HG02973 (cell line): ENCODE results near the gene GABPB1.

Experiments
- ATAC-seq: cut with Tn5 transposase; IDR thresholded peaks from one replicate; pipeline ENCODE4 v1.9.1; 2021; ENCODE audit warnings: moderate library complexity; ENCODE audit not compliant: unreplicated experiment

The GABPB1 gene

DNA sequence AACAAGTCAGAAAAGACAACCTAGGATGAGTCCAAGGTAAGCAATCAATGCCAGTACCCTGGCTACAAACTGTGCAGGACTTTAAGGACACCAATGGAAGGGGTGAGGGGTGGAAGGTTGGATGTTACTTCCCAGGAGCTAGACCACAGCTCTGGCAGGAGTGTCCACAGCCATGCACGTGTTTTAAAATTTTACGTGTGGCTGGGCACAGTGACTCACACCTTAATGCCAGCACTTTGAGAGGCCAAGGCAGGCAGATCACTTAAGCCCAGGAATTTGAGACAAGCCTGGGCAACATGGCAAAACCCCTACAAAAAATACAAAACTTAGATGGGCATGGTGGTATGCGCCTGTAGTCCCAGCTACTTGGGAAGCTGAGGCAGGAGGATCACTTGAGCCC is 74.7 kb downstream of the GABPB1 start:
- ATAC-seq, result no peak

DNA sequence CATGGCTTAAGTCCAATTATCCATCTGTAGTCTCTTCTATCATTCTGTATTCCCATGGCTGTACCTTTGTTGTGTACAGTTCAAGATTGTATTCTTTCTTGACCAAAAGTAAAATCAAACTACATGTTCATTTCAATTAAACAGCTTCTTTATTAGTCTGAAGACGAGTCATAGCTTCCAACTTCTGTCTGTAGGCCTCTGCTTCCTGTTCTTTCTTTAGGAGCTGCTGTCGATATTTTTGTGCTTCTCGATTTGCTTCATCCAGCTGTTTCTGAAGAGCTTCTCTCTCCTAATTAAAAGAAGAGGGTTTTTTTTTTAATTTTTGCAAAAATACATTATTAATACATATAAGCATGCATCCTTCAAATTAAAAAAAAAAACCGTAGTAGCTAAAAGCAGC is 76.5 kb downstream of the GABPB1 start:
- ATAC-seq, result no peak

DNA sequence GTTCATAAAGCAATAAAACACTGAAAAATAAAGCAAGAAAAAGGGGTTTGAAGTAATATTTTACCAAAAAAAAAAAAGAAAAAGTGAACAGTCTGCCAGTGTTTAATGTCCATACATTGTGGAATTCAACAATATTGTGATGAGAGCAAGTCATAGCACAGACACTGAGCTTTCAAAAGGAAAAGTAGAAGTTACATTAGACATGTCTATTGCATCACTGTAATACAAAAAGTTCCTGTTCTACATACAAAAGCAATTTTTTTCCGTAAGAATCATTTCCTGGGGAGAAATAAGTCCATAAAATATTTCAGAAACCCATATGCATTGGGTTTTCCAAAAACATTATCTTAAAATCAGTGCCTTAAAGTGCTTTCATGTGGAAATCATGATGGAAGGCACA is 77.6 kb downstream of the GABPB1 start:
- no peak for ATAC-seq

DNA sequence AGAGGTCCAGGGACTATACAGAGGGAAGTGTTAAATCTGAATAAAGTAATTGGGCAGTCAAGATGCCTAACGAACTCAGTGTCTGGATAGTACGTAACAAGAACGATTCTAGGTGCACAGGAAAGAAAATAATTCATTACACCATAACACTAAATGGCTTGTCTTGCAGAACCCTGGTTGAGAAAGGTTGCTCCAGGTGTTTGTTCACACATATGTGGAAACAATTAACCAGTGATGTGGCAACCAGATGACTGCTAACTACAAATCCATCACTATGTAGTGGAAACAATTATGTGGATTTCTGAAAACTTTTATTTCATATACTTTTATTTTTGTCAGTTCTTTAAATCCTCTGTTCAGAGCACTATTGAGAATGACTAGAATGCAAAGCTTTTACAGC is 79.1 kb downstream of the GABPB1 start:
- no peak for ATAC-seq

- ATAC-seq, result no peak
Observed at GRCh38 chr15:50275091-50275490, 79.9 kb downstream of the GABPB1 start.

DNA sequence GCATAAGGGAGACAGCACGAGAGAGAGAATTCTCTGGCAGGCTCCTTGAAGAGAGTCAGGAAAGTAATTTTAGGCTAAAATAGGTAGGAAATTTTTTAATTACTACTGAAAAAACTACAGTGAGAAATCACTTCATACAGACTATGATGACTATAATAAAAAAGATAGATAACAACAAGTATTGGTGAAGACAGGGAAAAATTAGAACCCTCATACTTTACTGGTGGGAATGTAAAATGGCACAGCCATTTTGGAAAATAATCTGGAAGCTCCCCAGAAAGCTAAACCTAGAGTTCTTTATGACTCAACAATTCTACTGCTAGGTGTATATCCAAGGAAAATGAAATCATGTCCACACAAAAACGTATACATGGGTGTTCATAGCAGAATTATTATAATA is 87.4 kb downstream of the GABPB1 start:
- ATAC-seq, result no peak

- ATAC-seq, result no peak
Observed at GRCh38 chr15:50265620-50266019, 89.4 kb downstream of the GABPB1 start, which contains the start of gene HDC. Gene HDC, minus strand, starts transcription at chr15:50265726. Its CDS starts 103 bp downstream, at chr15:50265623.

GRCh38 chr15:50262533-50262932 is 92.5 kb downstream of the GABPB1 start:
- ATAC-seq, result no peak

GRCh38 chr15:50261981-50262380 is 93.0 kb downstream of the GABPB1 start:
- no peak for ATAC-seq

DNA sequence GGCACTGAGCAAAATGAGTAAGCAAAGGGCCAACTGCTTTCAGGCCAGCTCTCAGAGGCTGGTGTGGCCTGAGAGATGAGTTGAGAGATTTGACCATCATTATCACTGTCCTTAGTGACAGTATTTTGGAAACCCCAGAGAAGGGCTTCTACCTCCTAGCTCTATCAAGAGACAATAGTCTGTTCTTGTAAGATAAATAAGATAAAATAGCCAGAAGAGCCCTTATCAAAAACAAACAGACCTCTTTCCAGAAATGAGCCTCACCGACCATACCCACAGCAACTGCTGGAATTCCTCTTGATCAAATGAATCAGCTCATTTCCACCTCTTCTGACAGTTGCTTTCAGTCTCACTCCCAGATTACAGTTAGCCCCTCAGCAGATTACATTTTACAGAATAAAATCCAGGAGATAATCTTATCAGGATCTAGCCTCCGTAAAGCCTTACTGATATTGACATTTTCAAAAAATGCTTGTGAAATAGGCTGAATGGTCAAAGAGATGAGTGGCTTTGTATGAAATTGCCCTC is 94.0 kb downstream of the GABPB1 start:
- ATAC-seq, result no peak

- ATAC-seq, result no peak
Observed at GRCh38 chr15:50259276-50259675, 95.7 kb downstream of the GABPB1 start.

DNA sequence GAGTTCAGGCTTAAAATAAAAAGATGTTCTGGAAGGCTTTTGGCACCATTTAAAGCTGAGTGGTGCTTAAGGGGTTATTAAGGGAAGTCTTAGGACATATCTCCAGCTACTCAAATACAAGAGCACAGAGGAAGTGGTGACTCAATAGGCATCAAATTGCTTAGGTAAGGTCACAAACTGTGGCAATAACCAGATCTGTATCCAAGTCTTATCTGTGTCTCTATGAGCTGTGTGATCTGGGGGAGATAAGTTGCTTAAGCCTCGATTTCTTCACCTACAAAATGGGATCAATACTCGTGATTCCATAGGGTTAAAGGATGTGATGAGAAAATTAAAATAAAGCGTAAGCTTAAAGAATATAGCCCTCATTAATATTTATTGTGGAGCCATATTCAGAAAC is 97.1 kb downstream of the GABPB1 start:
- ATAC-seq, result no peak

GRCh38 chr15:50257332-50257731 is 97.7 kb downstream of the GABPB1 start:
- no peak for ATAC-seq

- ATAC-seq, result no peak
Observed at GRCh38 chr15:50256188-50257041, 98.6 kb downstream of the GABPB1 start.

DNA sequence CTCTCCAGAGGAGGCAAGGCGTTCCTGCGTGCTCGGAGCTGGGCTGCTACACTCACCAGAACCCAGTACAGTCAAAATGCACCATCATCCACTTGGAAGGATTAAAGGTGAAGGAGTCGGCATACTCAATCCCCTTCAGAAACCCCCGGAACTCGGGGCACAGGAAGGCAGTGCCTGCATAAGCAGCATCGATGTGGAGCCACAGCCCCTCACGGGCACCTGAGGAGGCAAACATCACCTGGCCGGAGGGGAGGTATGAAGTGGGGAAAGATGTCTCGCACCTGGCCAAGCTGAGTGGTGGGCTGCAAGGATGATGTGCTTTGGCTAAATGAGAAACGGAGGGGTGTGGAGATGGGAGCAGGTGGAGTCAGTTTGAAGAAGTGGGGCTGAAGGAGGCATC is 102.4 kb downstream of the GABPB1 start:
- no peak for ATAC-seq

DNA sequence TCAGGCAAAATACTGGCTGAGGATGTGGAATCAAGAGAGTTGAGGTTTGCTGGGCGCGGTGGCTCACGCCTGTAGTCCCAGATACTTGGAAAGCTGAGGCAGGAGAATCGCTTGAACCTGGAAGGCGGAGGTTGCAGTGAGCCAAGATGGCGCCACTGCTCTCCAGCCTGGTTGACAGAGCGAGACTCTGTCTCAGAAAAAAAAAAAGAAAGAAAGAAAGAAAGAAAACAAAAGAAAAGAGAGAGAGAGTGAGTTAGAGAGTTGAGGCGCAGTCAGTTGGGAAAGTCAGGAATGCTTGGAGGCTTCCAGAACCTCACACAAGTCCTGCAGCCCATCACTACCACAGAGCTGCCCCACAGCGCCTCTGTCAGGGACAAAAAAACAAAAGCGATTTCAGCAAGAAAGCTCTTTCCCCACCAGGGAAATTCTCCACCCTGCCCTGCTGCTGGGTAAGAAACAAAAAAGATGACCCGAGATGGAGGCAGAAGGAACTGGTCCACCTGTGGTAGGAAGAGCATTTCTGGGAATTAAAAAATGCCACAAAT is 103.3 kb downstream of the GABPB1 start:
- no peak for ATAC-seq

- no peak for ATAC-seq
Observed at GRCh38 chr15:50250760-50251394, 104.1 kb downstream of the GABPB1 start.

DNA sequence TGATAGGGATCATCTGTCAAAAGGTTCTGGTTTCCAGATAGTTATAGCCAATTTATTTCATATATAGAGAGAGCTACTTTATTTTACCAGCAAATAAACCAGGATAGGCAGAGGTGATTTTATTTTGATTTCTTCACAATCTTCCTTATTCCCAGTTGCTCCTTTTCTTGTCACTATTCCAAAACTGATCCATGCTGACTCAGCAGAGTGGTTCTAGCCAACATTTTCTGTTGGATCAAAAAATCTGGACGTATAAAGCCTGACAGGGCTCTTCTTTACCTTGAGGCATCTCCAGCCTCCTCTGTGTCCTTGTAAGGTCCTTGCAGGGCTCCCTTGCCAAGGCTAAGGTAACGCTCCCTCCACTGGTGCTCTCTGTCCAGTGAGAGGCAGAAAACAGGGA is 105.3 kb downstream of the GABPB1 start:
- ATAC-seq, result no peak

GRCh38 chr15:50248994-50249582 is 105.9 kb downstream of the GABPB1 start:
- ATAC-seq, result no peak

DNA sequence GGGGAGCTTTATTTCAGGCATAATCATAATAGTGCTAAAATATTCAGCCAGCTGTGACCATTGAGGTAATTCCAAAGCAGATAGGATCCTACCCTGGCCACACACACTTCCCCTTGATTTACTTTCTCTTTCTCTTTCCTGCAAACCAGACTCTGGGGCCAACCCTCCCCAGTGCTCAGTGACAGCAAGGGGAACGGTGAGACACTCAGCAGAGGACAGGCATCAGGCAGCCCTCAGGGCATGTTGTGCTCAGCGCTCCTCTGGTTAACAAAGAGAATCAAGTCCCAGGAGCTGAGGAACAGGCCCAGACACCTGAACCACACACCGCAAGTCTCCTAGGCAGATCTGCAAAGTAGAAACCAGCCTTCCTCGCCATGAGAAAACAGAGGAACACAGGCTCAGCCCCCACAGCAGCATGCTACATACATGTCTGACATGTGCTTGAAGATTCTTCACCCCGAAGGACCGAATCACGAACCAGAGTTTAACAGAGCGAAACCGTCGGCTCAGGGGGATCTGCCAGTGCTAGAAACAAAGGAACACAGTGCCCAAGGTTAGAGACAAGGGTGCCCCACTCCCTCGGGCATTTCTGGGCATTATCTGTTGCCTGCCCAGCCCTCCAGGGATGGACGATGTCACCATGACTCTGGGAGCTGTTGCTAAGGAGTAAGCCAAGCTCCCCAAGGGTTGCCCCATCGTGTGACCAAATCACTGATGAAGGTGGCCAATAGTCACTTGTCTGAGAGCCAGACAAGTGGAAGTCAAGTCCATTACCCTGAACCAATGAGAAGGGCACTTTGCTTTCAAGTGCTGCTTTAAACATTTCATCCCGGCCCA is 107.0 kb downstream of the GABPB1 start:
- peak; percentile 91 for ATAC-seq

DNA sequence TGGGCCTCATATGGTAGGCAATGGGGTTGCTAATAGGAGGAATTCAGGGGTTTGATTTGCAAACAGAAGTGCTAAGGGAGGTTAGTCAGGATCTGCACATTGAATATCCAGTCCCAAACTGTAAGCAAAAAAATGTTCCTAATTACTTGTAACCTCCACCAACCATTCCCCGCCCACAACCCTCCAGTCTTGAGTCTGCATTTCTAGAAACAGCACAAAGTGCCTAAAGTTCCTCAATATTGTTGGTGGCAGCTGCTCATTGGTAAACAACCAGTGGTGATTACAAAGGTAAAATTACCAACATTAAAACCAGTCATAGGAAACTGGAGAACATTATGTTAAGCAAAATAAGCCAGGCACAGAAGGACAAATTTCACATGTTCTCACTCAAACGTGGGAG is 108.4 kb downstream of the GABPB1 start:
- no peak for ATAC-seq
